Measurements from ENCODE around the gene KCNF1. TPM values are rescaled to one million over a fixed set of nuclear protein-coding genes. Genes with fewer than 3 reads are reported as not detected.

Gene KCNF1
- total and polyA plus RNA-seq, 2 donors from 2014 or later: 0.63 to 0.67 TPM

DNA sequence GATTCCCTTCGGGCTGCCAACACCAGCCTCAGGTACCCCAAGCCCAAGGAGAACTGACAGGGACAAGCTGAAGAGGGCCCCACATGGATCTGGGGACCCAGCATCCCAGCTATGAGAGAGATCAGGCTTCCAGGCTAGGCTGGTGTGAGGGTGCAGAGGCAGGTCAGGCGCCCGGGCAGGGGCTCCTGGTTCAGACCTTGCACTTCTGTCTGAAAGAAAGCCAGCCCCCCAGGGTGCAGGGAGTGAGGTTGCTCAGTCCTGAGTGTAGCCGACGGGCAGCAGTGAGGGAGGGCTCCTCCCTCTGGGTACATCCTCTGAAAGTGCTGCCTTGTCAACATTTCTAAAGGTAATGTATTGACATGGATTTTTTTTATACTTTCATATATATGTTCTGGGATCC lies 33.1 kb downstream of the KCNF1 start:
- H3K4me3 ChIP-seq (ENCODE audit: low read length in 3 of 3): no peak overlapping the region
- no peak overlapping the region for H3K27ac ChIP-seq (ENCODE audit: low read depth in 2 of 2, low read length in 2 of 2)
- intact Hi-C loops (cut with DNase I): no loop called here
- H3K27me3 ChIP-seq (ENCODE audit: control insufficient read depth, insufficient read depth, low read length): no peaks in the 10 kb centered on the region
- TF ChIP-seq, protein P1, sequence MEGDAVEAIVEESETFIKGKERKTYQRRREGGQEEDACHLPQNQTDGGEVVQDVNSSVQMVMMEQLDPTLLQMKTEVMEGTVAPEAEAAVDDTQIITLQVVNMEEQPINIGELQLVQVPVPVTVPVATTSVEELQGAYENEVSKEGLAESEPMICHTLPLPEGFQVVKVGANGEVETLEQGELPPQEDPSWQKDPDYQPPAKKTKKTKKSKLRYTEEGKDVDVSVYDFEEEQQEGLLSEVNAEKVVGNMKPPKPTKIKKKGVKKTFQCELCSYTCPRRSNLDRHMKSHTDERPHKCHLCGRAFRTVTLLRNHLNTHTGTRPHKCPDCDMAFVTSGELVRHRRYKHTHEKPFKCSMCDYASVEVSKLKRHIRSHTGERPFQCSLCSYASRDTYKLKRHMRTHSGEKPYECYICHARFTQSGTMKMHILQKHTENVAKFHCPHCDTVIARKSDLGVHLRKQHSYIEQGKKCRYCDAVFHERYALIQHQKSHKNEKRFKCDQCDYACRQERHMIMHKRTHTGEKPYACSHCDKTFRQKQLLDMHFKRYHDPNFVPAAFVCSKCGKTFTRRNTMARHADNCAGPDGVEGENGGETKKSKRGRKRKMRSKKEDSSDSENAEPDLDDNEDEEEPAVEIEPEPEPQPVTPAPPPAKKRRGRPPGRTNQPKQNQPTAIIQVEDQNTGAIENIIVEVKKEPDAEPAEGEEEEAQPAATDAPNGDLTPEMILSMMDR (IDR thresholded peaks at IDR 0.05; ENCODE audit: borderline replicate concordance, extremely low read depth, insufficient read depth): no peak
- no peak for FAIRE-seq
- DNase-seq: peak in 1 of 5 donors; percentile 44
- H3K4me1 ChIP-seq (ENCODE audit: control insufficient read depth in 2 of 3, insufficient read depth in 2 of 3, low read depth in 1 of 3, low read length in 3 of 3): no peaks in the 10 kb centered on the region
- H3K36me3 ChIP-seq (ENCODE audit: control insufficient read depth in 2 of 3, insufficient read depth in 3 of 3, low read length in 3 of 3): no peaks in the 10 kb centered on the region
- no peak overlapping the region for H3K9ac ChIP-seq (ENCODE audit: low read length in 3 of 3)
- peaks cover 0 to under 1% (median 0%) of the 10 kb centered on the region in 3 donors for H3K9me3 ChIP-seq (ENCODE audit: control insufficient read depth in 2 of 3, insufficient read depth in 1 of 3, low read length in 3 of 3)

DNA sequence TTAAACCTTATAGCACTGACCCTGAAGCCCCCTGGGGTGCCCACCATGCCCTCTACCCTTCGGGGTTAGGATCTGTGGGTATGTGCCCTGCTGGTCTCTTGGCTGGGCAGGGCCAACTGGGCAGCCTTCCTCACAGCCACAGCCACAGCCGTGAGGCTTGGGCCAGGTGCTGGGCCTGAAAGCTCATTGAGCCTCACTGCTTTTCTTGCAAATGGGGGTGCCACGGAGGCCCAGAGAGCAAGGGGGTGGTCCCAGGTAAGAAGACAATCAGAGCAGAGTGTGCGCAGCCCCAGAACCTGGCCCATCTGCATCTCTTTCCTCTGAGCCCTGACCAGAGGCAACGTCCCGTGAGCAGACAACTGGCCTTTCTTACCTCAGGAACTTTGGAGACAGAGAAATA lies 34.7 kb downstream of the KCNF1 start:
- no peak overlapping the region for H3K9ac ChIP-seq (ENCODE audit: low read length in 3 of 3)
- H3K4me3 ChIP-seq (ENCODE audit: low read length in 3 of 3): no peak overlapping the region
- DNase-seq: peak in 1 of 5 donors; percentile 35
- intact Hi-C loops (cut with DNase I): no loop called here
- H3K27ac ChIP-seq (ENCODE audit: low read depth in 2 of 2, low read length in 2 of 2): no peak overlapping the region
- TF ChIP-seq, protein P1 (IDR thresholded peaks at IDR 0.05; ENCODE audit: borderline replicate concordance, extremely low read depth, insufficient read depth): no peak
- FAIRE-seq: no peak
- no peaks in the 10 kb centered on the region for H3K4me1 ChIP-seq (ENCODE audit: control insufficient read depth in 2 of 3, insufficient read depth in 2 of 3, low read depth in 1 of 3, low read length in 3 of 3)
- no peaks in the 10 kb centered on the region for H3K27me3 ChIP-seq (ENCODE audit: control insufficient read depth, insufficient read depth, low read length)
- no peaks in the 10 kb centered on the region for H3K9me3 ChIP-seq (ENCODE audit: control insufficient read depth in 2 of 3, insufficient read depth in 1 of 3, low read length in 3 of 3)
- H3K36me3 ChIP-seq (ENCODE audit: control insufficient read depth in 2 of 3, insufficient read depth in 3 of 3, low read length in 3 of 3): no peaks in the 10 kb centered on the region

DNA sequence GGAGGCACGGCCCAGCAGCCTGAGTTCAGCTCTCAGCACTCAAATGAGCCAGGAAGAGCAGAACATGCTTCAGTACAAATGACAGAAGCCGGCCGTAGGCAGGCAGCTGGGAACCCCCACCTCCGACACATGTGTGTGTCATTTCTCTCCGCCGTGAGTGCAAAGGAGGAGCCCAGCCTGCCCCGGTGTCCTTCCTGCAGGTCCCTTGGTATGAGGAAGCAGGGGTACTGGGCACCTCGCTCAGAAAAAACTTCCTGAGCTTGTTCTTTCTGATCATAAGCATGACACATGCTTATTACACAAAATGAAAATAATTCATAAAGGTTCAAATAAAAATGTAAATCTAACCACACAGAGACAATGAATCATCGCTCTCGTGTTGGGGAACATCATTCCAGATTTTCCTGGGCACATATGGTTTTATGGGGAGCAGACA lies 35.3 kb downstream of the KCNF1 start:
- Histone ChIP-seq H3K27ac (ENCODE audit: low read depth in 2 of 2, low read length in 2 of 2) (no peak overlapping the region), H3K9me3 (ENCODE audit: control insufficient read depth in 2 of 3, insufficient read depth in 1 of 3, low read length in 3 of 3) (no peaks in the 10 kb centered on the region), H3K4me3 (ENCODE audit: low read length in 3 of 3) (no peak overlapping the region), H3K4me1 (ENCODE audit: control insufficient read depth in 2 of 3, insufficient read depth in 2 of 3, low read depth in 1 of 3, low read length in 3 of 3) (no peaks in the 10 kb centered on the region), H3K27me3 (ENCODE audit: control insufficient read depth, insufficient read depth, low read length) (no peaks in the 10 kb centered on the region), H3K36me3 (ENCODE audit: control insufficient read depth in 2 of 3, insufficient read depth in 3 of 3, low read length in 3 of 3) (no peaks in the 10 kb centered on the region), H3K9ac (ENCODE audit: low read length in 3 of 3) (no peak overlapping the region)
- FAIRE-seq (no peak), DNase-seq (peak in 2 of 5 donors; percentile 19 to 50)
- TF ChIP-seq, protein P1 (IDR thresholded peaks at IDR 0.05; ENCODE audit: borderline replicate concordance, extremely low read depth, insufficient read depth): no peak
- intact Hi-C loops (cut with DNase I): no loop called here

Data from kidney (tissue), 14 donors.